NT2/D1 (cell line): ENCODE measurements around the gene RAB24.

ENCODE experiments used
- DNase-seq: peaks from one replicate; pipeline ENCODE4 v3.0.0-alpha.2; 2011; ENCODE audit warnings: low read depth, low spot score
- H3K27me3 ChIP-seq: 2 replicates; pipeline ENCODE4 v1.6.0; 2011; ENCODE audit warnings: mild to moderate bottlenecking; ENCODE audit not compliant: insufficient read length, insufficient read depth
- H3K36me3 ChIP-seq: 2 replicates; pipeline ENCODE4 v1.6.1; 2011; ENCODE audit warnings: mild to moderate bottlenecking, low read length, mixed read lengths; ENCODE audit not compliant: insufficient read depth, insufficient read length
- H3K4me1 ChIP-seq: 2 replicates; pipeline ENCODE4 v1.5.1; 2011; ENCODE audit not compliant: insufficient read depth, insufficient read length
- H3K4me3 ChIP-seq: 2 replicates; pipeline ENCODE4 v1.5.1; 2011; ENCODE audit warnings: low read depth; ENCODE audit not compliant: insufficient read length
- H3K9ac ChIP-seq: 2 replicates; pipeline ENCODE4 v1.6.0; 2011; ENCODE audit warnings: low read depth; ENCODE audit not compliant: insufficient read length
- H3K9me3 ChIP-seq: 2 replicates; pipeline ENCODE4 v1.5.1; 2011; ENCODE audit warnings: mild to moderate bottlenecking, low read length; ENCODE audit not compliant: insufficient read depth
- SUZ12 ChIP-seq: IDR thresholded peaks from 2 replicates; pipeline ENCODE4 v1.6.1; 2011; ENCODE audit not compliant: insufficient read length, insufficient read depth; ENCODE audit errors: extremely low read depth
- YY1 ChIP-seq: IDR thresholded peaks from 2 replicates; pipeline ENCODE4 v1.6.1; 2011; ENCODE audit not compliant: insufficient read length, insufficient read depth
- ZNF274 ChIP-seq: IDR thresholded peaks from 2 replicates; pipeline ENCODE4 v1.6.1; 2011; ENCODE audit warnings: mild to moderate bottlenecking, low read depth, low read length

RAB24 gene

GRCh38 chr5:177303121-177303924 is at the start of gene RAB24, which contains the start of gene PRELID1:
TSS of gene RAB24 (minus strand) at chr5:177303719. CDS start at chr5:177303288, 431 bp downstream.
TSS of gene PRELID1 (plus strand) at chr5:177303799. CDS start at chr5:177303986, 187 bp downstream.
- no peaks in the 10 kb centered on the region for H3K9me3 ChIP-seq
- peaks cover 56% of the 10 kb centered on the region for H3K36me3 ChIP-seq
- no peak for TF ChIP-seq SUZ12
- no peak for TF ChIP-seq ZNF274
- no peak for TF ChIP-seq YY1
- peak within 1 kb of the TSS; percentile 84 for H3K4me3 ChIP-seq
- peak within 1 kb of the TSS; percentile 92 for H3K9ac ChIP-seq
- H3K27me3 ChIP-seq: no peaks in the 10 kb centered on the region
- peak; percentile 68 for DNase-seq
- H3K4me1 ChIP-seq: peaks cover 8% of the 10 kb centered on the region

GRCh38 chr5:177353093-177353492 is 49.6 kb upstream of the RAB24 start:
- peaks cover 18% of the 10 kb centered on the region for H3K36me3 ChIP-seq
- peaks cover 6% of the 10 kb centered on the region; the same call in 1 of the 2 replicates for H3K9me3 ChIP-seq
- TF ChIP-seq SUZ12: no peak
- no peak overlapping the region for H3K4me3 ChIP-seq
- H3K9ac ChIP-seq: no peak overlapping the region
- no peak for DNase-seq
- peaks cover 4% of the 10 kb centered on the region for H3K4me1 ChIP-seq
- peaks cover 3% of the 10 kb centered on the region for H3K27me3 ChIP-seq

GRCh38 chr5:177351392-177352329 is 48.1 kb upstream of the RAB24 start, which contains the start of gene LMAN2:
TSS of gene LMAN2 (minus strand) at chr5:177351668. CDS start at chr5:177351647, 21 bp downstream.
- H3K36me3 ChIP-seq: peaks cover 25% of the 10 kb centered on the region
- H3K27me3 ChIP-seq: peaks cover 3% of the 10 kb centered on the region
- peaks cover 6% of the 10 kb centered on the region; the same call in 1 of the 2 replicates for H3K9me3 ChIP-seq
- peaks cover 3% of the 10 kb centered on the region for H3K4me1 ChIP-seq
- H3K4me3 ChIP-seq: peak within 1 kb of the TSS; percentile 97
- TF ChIP-seq YY1: peak; percentile 52
- TF ChIP-seq SUZ12: no peak
- peak within 1 kb of the TSS; percentile 97 for H3K9ac ChIP-seq
- peak; percentile 77 for DNase-seq

- Histone ChIP-seq H3K9me3 (peaks cover 6% of the 10 kb centered on the region; the same call in 1 of the 2 replicates), H3K4me1 (peaks cover 3% of the 10 kb centered on the region), H3K36me3 (peaks cover 29% of the 10 kb centered on the region), H3K27me3 (peaks cover 3% of the 10 kb centered on the region), H3K9ac (peak overlapping the region; percentile 97), H3K4me3 (peak overlapping the region; percentile 97)
- DNase-seq: no peak
- TF ChIP-seq YY1 (no peak), ZNF274 (no peak), SUZ12 (no peak)
Observed at GRCh38 chr5:177350776-177351391, 47.4 kb upstream of the RAB24 start.

DNA sequence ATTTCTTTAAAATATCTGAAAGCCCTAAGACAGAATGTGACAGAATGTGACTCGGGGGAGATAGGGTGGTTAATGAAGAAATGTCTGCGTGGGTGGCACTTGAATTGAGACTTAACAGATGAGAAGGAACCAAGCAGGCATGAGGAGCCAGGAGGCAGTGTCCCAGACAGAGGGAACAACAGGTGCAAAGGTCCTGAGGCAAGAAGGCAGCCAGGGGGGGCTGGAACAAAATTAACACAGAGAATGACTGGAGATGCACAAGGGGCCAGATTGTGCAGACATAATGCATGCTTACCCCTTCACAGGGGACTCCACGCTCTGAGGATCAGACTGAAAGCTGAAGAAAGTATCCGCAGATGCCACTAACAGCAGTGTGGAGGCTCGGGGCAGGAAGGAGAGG is 46.2 kb upstream of the RAB24 start:
- Histone ChIP-seq H3K9me3 (no peaks in the 10 kb centered on the region), H3K9ac (no peak overlapping the region), H3K27me3 (peaks cover under 1% of the 10 kb centered on the region), H3K4me1 (peaks cover 3% of the 10 kb centered on the region), H3K4me3 (no peak overlapping the region), H3K36me3 (peaks cover 32% of the 10 kb centered on the region)
- DNase-seq: no peak
- TF ChIP-seq YY1 (no peak), ZNF274 (no peak), SUZ12 (no peak)

- Histone ChIP-seq H3K9ac (no peak overlapping the region), H3K27me3 (no peaks in the 10 kb centered on the region), H3K4me3 (no peak overlapping the region), H3K9me3 (no peaks in the 10 kb centered on the region), H3K4me1 (peaks cover 3% of the 10 kb centered on the region), H3K36me3 (peaks cover 32% of the 10 kb centered on the region)
- TF ChIP-seq SUZ12 (no peak), ZNF274 (no peak), YY1 (no peak)
- DNase-seq: no peak
Observed at GRCh38 chr5:177349362-177349647, 45.8 kb upstream of the RAB24 start.
